SK-N-MC (cell line): ENCODE data around the gene CDX2.

ENCODE experiments used
- EZH2 ChIP-seq: fragments of 200-600 bp; sonication (generic); IDR thresholded peaks from one replicate; pipeline ENCODE4 v1.6.1; 2017; ENCODE audit warnings: antibody characterized with exemption
- POLR2AphosphoS5 ChIP-seq: IDR thresholded peaks from 2 replicates; pipeline ENCODE4 v1.6.1; 2012; ENCODE audit warnings: mild to moderate bottlenecking, low read depth, low read length, borderline replicate concordance

- TF ChIP-seq POLR2AphosphoS5 (no peak), EZH2 (no peak)
Observed at GRCh38 chr13:27913160-27913559, 56.0 kb downstream of the CDX2 start.
